Mesendoderm (in vitro differentiated cells): ENCODE results near the gene PKP4.
A peak's percentile ranks its signal among the peaks of the same experiment; 100 is the strongest.

Source experiments
- DNase-seq: peaks from one replicate; pipeline ENCODE4 v3.0.0; 2013
- H2AK5ac ChIP-seq: 2 replicates; pipeline ENCODE4 v1.6.1; 2013; ENCODE audit warnings: low read length, inconsistent platforms
- H2BK120ac ChIP-seq: 2 replicates; pipeline ENCODE4 v1.6.1; 2013; ENCODE audit warnings: low read depth, mild to moderate bottlenecking, low read length, moderate library complexity, mixed read lengths
- H2BK15ac ChIP-seq: replicated peaks from 2 replicates; pipeline ENCODE4 v1.6.1; 2013; ENCODE audit warnings: low read depth, mild to moderate bottlenecking, moderate library complexity
- H2BK5ac ChIP-seq: 2 replicates; pipeline ENCODE4 v1.6.1; 2013; ENCODE audit warnings: low read length, inconsistent platforms
- H3K18ac ChIP-seq: 2 replicates; pipeline ENCODE4 v1.6.1; 2013; ENCODE audit warnings: mild to moderate bottlenecking, low read length, mixed read lengths
- H3K23ac ChIP-seq: one replicate; pipeline ENCODE4 v1.6.1; 2013; ENCODE audit warnings: low read length
- H3K27ac ChIP-seq: 2 replicates; pipeline ENCODE4 v1.5.1; 2013; ENCODE audit warnings: low read depth, mild to moderate bottlenecking, inconsistent platforms, low read length, moderate library complexity
- H3K27me3 ChIP-seq: 2 replicates; pipeline ENCODE4 v1.6.1; 2013; ENCODE audit warnings: low read length, control low read depth, mild to moderate bottlenecking, inconsistent platforms; ENCODE audit not compliant: insufficient read depth, poor library complexity
- H3K36me3 ChIP-seq: 2 replicates; pipeline ENCODE4 v1.6.1; 2013; ENCODE audit warnings: low read length, inconsistent platforms; ENCODE audit not compliant: control insufficient read depth, insufficient read depth
- H3K4ac ChIP-seq: one replicate; pipeline ENCODE4 v1.6.1; 2013; ENCODE audit warnings: low read depth, mild to moderate bottlenecking, low read length, moderate library complexity
- H3K4me1 ChIP-seq: 2 replicates; pipeline ENCODE4 v1.6.1; 2013; ENCODE audit warnings: low read depth, low read length, inconsistent platforms; ENCODE audit not compliant: control insufficient read depth
- H3K4me2 ChIP-seq: 2 replicates; pipeline ENCODE4 v1.6.1; 2013; ENCODE audit warnings: low read length
- H3K4me3 ChIP-seq: 2 replicates; pipeline ENCODE4 v1.5.1; 2013; ENCODE audit warnings: mild to moderate bottlenecking, low read length
- H3K56ac ChIP-seq: one replicate; pipeline ENCODE4 v1.6.1; 2013; ENCODE audit warnings: low read length
- H3K79me1 ChIP-seq: 2 replicates; pipeline ENCODE4 v1.6.1; 2013; ENCODE audit warnings: low read length, inconsistent platforms
- H3K79me2 ChIP-seq: 2 replicates; pipeline ENCODE4 v1.6.1; 2013; ENCODE audit warnings: mild to moderate bottlenecking, low read length; ENCODE audit not compliant: control insufficient read depth, insufficient read depth
- H3K9ac ChIP-seq: 2 replicates; pipeline ENCODE4 v1.6.1; 2013; ENCODE audit warnings: low read length, inconsistent platforms
- H4K5ac ChIP-seq: one replicate; pipeline ENCODE4 v1.6.1; 2013; ENCODE audit warnings: low read length
- H4K8ac ChIP-seq: one replicate; pipeline ENCODE4 v1.6.1; 2013; ENCODE audit warnings: low read depth, mild to moderate bottlenecking, control low read depth, low read length, moderate library complexity
- WGBS: extraction: QIAGEN DNeasy Blood & Tissue Kit; methylation state at CpG from one replicate; pipeline ENCODE4 v1.1.7; 2013; ENCODE audit warnings: low lambda C conversion rate, missing lambda C conversion rate; ENCODE audit not compliant: insufficient coverage; ENCODE audit errors: extremely low coverage; 5-methylcytosine and 5-hydroxymethylcytosine counted together

Gene PKP4

GRCh38 chr2:158519481-158519880, 62.7 kb downstream of the PKP4 start:
- no CpG with 5 or more reads among the region's 2 CpGs for WGBS
- DNase-seq: no peak
- no peak overlapping the region for H3K27ac ChIP-seq
- no peak overlapping the region for H3K56ac ChIP-seq
- H3K27me3 ChIP-seq: no peaks in the 10 kb centered on the region
- no peak overlapping the region for H2BK5ac ChIP-seq
- no peak overlapping the region for H2BK120ac ChIP-seq
- H3K79me2 ChIP-seq: peaks cover 12% of the 10 kb centered on the region
- H2AK5ac ChIP-seq: no peak overlapping the region
- no peak overlapping the region for H4K8ac ChIP-seq
- H3K4me2 ChIP-seq: no peak overlapping the region
- no peaks in the 10 kb centered on the region for H3K4me1 ChIP-seq
- no peak overlapping the region for H3K23ac ChIP-seq
- H3K4ac ChIP-seq: no peak overlapping the region
- peaks cover 16% of the 10 kb centered on the region for H3K79me1 ChIP-seq
- H3K18ac ChIP-seq: no peak overlapping the region
- no peaks in the 10 kb centered on the region for H3K36me3 ChIP-seq
- no peak overlapping the region for H2BK15ac ChIP-seq
- no peak overlapping the region for H3K9ac ChIP-seq
- no peak overlapping the region for H4K5ac ChIP-seq
- no peak overlapping the region for H3K4me3 ChIP-seq

- Histone ChIP-seq H2BK5ac (no peak overlapping the region), H3K4me2 (no peak overlapping the region), H3K4me3 (no peak overlapping the region), H3K56ac (no peak overlapping the region), H3K27ac (no peak overlapping the region), H3K23ac (no peak overlapping the region), H3K79me1 (peaks cover 2% of the 10 kb centered on the region), H3K79me2 (no peaks in the 10 kb centered on the region), H2AK5ac (no peak overlapping the region), H3K4me1 (no peaks in the 10 kb centered on the region), H2BK120ac (no peak overlapping the region), H4K8ac (no peak overlapping the region), H3K9ac (no peak overlapping the region), H4K5ac (no peak overlapping the region), H3K36me3 (no peaks in the 10 kb centered on the region), H3K4ac (no peak overlapping the region), H3K27me3 (no peaks in the 10 kb centered on the region), H2BK15ac (no peak overlapping the region), H3K18ac (no peak overlapping the region)
- peak; percentile 48 for DNase-seq
- WGBS: no CpG with 5 or more reads among the region's 4 CpGs
These were observed 72.9 kb downstream of the PKP4 start for GRCh38 chr2:158529379-158530259.

- H3K4me3 ChIP-seq: no peak overlapping the region
- no peak overlapping the region for H2BK15ac ChIP-seq
- H4K5ac ChIP-seq: no peak overlapping the region
- peaks cover 2% of the 10 kb centered on the region for H3K79me1 ChIP-seq
- no peak overlapping the region for H3K56ac ChIP-seq
- no peaks in the 10 kb centered on the region for H3K27me3 ChIP-seq
- no peak overlapping the region for H3K23ac ChIP-seq
- no peak overlapping the region for H3K18ac ChIP-seq
- no peak overlapping the region for H2AK5ac ChIP-seq
- H3K4me1 ChIP-seq: no peaks in the 10 kb centered on the region
- WGBS: no CpG with 5 or more reads among the region's 1 CpG
- no peak overlapping the region for H2BK120ac ChIP-seq
- H3K27ac ChIP-seq: no peak overlapping the region
- no peak overlapping the region for H2BK5ac ChIP-seq
- no peaks in the 10 kb centered on the region for H3K36me3 ChIP-seq
- peak; percentile 56 for DNase-seq
- H3K79me2 ChIP-seq: no peaks in the 10 kb centered on the region
- no peak overlapping the region for H3K4ac ChIP-seq
- H3K9ac ChIP-seq: no peak overlapping the region
- no peak overlapping the region for H4K8ac ChIP-seq
- H3K4me2 ChIP-seq: no peak overlapping the region
These were observed 74.1 kb downstream of the PKP4 start for GRCh38 chr2:158530829-158531228.

- Histone ChIP-seq H3K56ac (no peak overlapping the region), H3K4me2 (no peak overlapping the region), H3K23ac (no peak overlapping the region), H3K36me3 (no peaks in the 10 kb centered on the region), H2AK5ac (no peak overlapping the region), H3K4me1 (no peaks in the 10 kb centered on the region), H2BK15ac (no peak overlapping the region), H3K4me3 (no peak overlapping the region), H4K8ac (no peak overlapping the region), H3K27ac (no peak overlapping the region), H2BK120ac (no peak overlapping the region), H3K9ac (no peak overlapping the region), H3K79me2 (no peaks in the 10 kb centered on the region), H3K18ac (no peak overlapping the region), H3K27me3 (no peaks in the 10 kb centered on the region), H2BK5ac (no peak overlapping the region), H4K5ac (no peak overlapping the region), H3K79me1 (peaks cover 2% of the 10 kb centered on the region), H3K4ac (no peak overlapping the region)
- peak; percentile 55 for DNase-seq
- no CpG with 5 or more reads among the region's 5 CpGs for WGBS
These were observed 76.3 kb downstream of the PKP4 start for GRCh38 chr2:158533009-158533408.

DNA sequence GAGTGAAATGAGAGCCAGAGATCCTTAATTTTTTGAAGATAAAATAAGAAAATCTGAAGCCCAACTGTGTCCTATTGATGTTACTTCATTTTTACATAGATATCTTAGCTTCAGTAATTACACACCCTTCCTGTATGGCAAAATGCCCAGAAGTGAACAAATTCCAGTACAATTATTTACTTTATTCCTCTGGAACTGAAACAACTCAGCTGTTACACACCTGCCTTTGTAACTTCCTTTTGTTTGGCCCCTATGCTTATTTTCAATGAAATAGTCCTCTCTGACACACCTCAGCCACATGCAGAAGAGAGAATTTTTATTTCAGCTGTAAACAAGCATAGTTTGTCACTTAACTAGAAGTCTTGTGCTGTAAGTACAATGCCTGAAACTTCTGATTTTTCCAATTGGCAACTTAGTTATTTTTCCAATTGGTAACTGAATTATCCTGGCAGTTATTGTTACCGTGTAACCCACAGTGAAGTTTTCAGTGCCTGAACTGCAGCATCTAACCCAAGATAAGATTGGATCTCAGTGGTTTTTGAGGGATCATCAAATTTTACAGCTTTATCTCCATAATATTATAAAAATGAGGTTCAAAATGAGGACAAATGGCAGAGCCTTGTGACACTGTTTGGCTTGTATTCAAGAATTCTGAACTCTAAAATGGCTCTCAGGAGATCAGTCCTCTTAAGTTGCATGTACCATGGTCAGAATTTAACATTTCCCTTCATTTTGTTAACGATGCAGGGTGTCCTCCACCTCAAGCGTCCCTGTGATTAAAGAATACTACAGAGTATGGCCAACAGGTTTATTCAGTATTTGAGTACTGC, 82.6 kb downstream of the PKP4 start:
- no peak overlapping the region for H3K56ac ChIP-seq
- no peaks in the 10 kb centered on the region for H3K27me3 ChIP-seq
- H3K4me1 ChIP-seq: no peaks in the 10 kb centered on the region
- H3K27ac ChIP-seq: no peak overlapping the region
- H3K9ac ChIP-seq: no peak overlapping the region
- no peaks in the 10 kb centered on the region for H3K79me2 ChIP-seq
- no peak overlapping the region for H2BK5ac ChIP-seq
- H3K23ac ChIP-seq: no peak overlapping the region
- H2BK15ac ChIP-seq: no peak overlapping the region
- no peak overlapping the region for H3K4me2 ChIP-seq
- no peak overlapping the region for H4K5ac ChIP-seq
- no peaks in the 10 kb centered on the region for H3K36me3 ChIP-seq
- no peak for DNase-seq
- no peak overlapping the region for H3K4ac ChIP-seq
- no peak overlapping the region for H3K4me3 ChIP-seq
- H3K79me1 ChIP-seq: no peaks in the 10 kb centered on the region
- no peak overlapping the region for H2AK5ac ChIP-seq
- H2BK120ac ChIP-seq: no peak overlapping the region
- H3K18ac ChIP-seq: no peak overlapping the region
- no peak overlapping the region for H4K8ac ChIP-seq
- no CpG with 5 or more reads among the region's 3 CpGs for WGBS
